Effector memory CD8-positive, alpha-beta T cell (primary cell): Measurements from ENCODE around the gene SMCHD1.
"Not testable (repeated sequence)": the region's sequence is repeated elsewhere in the genome, so short reads cannot be mapped to it uniquely, and the experiment has no call there.

Experiments used
- ATAC-seq: fragments of 150-1000 bp; cut with Tn5 transposase; replicated peaks from 2 replicates; pipeline ENCODE4 v1.10.0; 2021; ENCODE audit warnings: mild to moderate bottlenecking, moderate library complexity
- DNase-seq, 3 experiments: peaks; one replicate each; pipeline ENCODE4 v3.0.0; 2021
- H3K27ac Mint-ChIP-seq, 2 donors: one replicate each; pipeline ENCODE4 v1.8.0; 2022; ENCODE audit warnings: mild to moderate bottlenecking in 2 of 2, mixed read lengths in 2 of 2, moderate library complexity in 2 of 2
- H3K27me3 Mint-ChIP-seq, 2 donors: one replicate each; pipeline ENCODE4 v1.8.0; 2022; ENCODE audit warnings: mixed read lengths in 2 of 2
- H3K36me3 Mint-ChIP-seq: one replicate; pipeline ENCODE4 v1.8.0; 2022; ENCODE audit warnings: mild to moderate bottlenecking, moderate library complexity, mixed read lengths; ENCODE audit not compliant: insufficient read depth
- H3K4me1 Mint-ChIP-seq, 2 donors: one replicate each; pipeline ENCODE4 v1.8.0; 2022; ENCODE audit warnings: low read depth in 2 of 2, mixed read lengths in 2 of 2
- H3K4me3 Mint-ChIP-seq, 2 donors: one replicate each; pipeline ENCODE4 v1.8.0; 2022; ENCODE audit warnings: mild to moderate bottlenecking in 2 of 2, mixed read lengths in 2 of 2, moderate library complexity in 2 of 2
- H3K9me3 Mint-ChIP-seq, 2 donors: one replicate each; pipeline ENCODE4 v1.8.0; 2022; ENCODE audit warnings: mixed read lengths in 2 of 2

Gene SMCHD1

DNA sequence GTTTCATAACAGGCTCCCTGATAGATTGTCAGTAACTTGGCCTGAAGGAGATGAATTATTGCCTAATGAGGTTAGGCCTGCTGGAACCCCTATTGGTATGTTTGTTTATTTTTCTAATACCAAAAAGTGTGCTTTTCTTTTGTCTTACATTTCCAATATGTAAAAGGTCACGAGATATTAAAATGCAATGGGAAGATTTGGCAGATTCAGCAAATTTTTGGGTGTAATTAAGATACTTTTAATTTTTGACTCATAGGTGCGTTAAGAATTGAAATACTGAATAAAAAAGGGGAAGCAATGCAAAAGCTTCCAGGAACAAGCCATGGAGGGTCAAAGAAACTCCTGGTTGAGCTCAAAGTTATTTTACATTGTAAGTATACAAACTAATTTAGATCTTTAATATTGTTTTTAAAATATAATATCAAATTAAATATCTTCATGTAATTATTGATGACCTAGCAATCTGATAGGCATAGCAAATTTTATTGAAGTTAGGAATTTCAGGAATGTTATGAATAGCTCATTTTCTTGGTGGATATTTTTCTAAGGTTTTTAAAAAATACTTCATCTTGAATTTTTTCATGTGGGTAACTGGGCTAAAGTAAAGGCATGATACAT is 52.1 kb downstream of the SMCHD1 start:
- no peaks in the 10 kb centered on the region for H3K27me3 Mint-ChIP-seq
- H3K4me1 Mint-ChIP-seq = peaks cover 16 to 49% of the 10 kb centered on the region in 2 donors
- ATAC-seq (no peak), DNase-seq (no peak)
- peak overlapping the region in 1 of 2 donors; percentile 33 for H3K27ac Mint-ChIP-seq
- no peaks in the 10 kb centered on the region for H3K9me3 Mint-ChIP-seq
- peaks cover 87% of the 10 kb centered on the region for H3K36me3 Mint-ChIP-seq
- no peak overlapping the region for H3K4me3 Mint-ChIP-seq

DNA sequence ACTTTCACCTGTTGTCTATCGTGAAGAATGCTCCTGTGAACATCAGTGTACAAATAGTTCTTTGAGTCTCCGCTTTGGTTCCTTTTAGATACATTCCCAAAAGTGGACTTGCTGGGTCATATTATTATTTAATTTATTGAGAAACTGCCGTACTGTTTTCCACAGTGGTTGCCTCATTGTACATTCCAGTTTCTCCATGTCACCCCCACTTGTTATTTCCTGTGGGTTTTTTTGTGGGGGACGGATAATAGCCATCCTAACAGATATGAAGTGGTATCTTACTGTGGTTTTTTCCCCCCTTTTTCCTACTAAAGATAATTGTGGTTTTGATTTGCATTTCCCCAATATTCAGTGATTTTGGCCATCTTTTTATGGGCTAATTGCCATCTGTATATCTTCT is 53.8 kb downstream of the SMCHD1 start:
- Mint-ChIP-seq H3K27me3 (no peaks in the 10 kb centered on the region), H3K27ac (peak overlapping the region; percentile 0 to 64), H3K9me3 (no peaks in the 10 kb centered on the region), H3K4me1 (peaks cover 19 to 51% of the 10 kb centered on the region in 2 donors), H3K4me3 (no peak overlapping the region), H3K36me3 (peaks cover 88% of the 10 kb centered on the region)
- DNase-seq = no peak
- ATAC-seq = no peak

DNA sequence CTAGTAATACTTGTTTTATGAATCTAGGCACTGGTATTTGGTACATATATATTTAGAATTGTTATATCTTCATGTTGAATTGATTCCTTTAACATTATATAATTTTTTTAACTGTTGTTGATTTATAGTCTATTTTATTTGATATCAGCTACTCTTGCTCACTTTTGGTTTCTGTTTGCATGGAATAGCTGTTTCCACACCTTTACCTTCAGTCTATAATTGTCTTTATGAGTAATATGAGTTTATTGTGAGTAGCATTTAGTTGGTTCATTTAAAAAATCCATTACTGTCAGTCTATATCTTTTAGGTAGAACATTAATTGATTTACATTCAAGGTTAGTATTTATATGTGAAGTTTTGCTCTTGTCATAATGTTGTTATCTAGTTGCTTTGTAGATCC is 58.6 kb downstream of the SMCHD1 start:
- no peaks in the 10 kb centered on the region for H3K9me3 Mint-ChIP-seq
- H3K27ac Mint-ChIP-seq = peak overlapping the region; percentile 14 to 83
- H3K36me3 Mint-ChIP-seq = peaks cover 97% of the 10 kb centered on the region
- DNase-seq (no peak), ATAC-seq (peak; percentile 54)
- peaks cover 29 to 62% of the 10 kb centered on the region in 2 donors for H3K4me1 Mint-ChIP-seq
- no peaks in the 10 kb centered on the region for H3K27me3 Mint-ChIP-seq
- H3K4me3 Mint-ChIP-seq = peak overlapping the region; percentile 1 to 54

DNA sequence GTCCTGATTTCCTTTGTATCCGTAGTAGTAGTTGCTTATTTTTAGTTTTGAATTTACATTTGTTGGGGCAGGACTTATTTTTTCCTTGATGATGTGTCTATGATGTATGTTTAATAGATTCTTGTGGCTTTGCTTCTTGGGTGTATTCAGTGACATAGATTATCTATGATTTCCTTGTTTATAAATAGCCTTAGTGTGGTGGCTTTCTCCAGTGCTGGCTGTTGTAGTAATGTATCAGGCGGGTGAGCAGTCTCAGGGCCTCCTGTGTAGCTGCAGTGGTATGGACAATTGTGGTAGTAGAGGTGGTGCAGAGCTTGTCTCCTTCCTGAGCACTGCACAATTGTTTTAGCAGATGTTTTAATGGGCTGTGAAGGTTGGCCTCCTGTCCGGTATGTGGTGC is 60.5 kb downstream of the SMCHD1 start:
- H3K27ac Mint-ChIP-seq = peak overlapping the region; percentile 83 to 87
- no peak for ATAC-seq
- no peaks in the 10 kb centered on the region for H3K9me3 Mint-ChIP-seq
- no peak for DNase-seq
- peaks cover 99% of the 10 kb centered on the region for H3K36me3 Mint-ChIP-seq
- no peak overlapping the region for H3K4me3 Mint-ChIP-seq
- H3K4me1 Mint-ChIP-seq = peaks cover 31 to 67% of the 10 kb centered on the region in 2 donors
- no peaks in the 10 kb centered on the region for H3K27me3 Mint-ChIP-seq

DNA sequence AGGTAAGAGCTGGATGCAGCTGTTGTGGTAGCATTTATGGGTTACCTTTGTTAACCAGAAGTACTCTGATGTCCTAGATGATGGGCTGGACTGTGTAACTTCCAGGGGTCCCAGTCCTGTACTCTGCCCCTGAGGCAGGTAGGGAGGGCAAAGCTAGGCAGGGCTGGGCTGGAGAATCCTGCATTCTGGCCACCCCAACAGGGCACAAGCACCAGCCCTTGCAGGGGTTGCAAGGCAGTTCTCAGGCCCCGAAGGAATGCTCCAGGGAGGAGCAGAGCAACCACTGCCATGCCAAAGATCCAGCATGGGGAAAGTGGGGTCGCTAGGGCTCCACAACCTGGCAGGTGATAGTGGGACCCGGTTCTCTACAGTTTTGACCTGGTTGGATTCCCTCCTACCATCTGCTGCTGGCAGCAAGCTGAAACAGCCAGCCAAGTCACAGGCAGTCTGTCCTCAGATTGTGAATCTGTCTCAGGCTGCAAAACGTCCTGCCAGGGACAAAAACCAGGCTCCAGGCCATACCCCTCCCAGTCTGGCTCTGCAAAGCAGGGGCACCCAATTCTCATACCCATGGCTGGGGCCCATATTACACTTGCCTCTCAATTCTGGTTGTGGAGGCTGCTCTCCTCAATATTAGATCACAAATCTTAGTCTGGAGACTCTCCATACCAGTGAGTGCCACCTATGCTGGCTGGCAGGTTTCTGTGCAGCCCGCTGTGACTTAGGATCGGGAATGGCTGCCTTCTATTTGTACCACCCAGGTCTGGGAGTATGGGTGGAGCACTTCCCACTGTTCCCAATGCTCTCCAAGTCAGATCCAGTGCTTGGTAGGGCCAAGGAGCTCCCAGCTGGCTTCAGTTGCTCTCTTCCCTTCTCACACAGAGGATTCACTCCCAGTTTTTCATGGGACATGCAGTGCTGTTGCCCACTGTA is 61.1 kb downstream of the SMCHD1 start:
- H3K4me3 Mint-ChIP-seq = no peak overlapping the region
- peak overlapping the region; percentile 83 to 87 for H3K27ac Mint-ChIP-seq
- H3K4me1 Mint-ChIP-seq = peaks cover 33 to 73% of the 10 kb centered on the region in 2 donors
- H3K9me3 Mint-ChIP-seq = no peaks in the 10 kb centered on the region
- H3K36me3 Mint-ChIP-seq = peaks cover 98% of the 10 kb centered on the region
- H3K27me3 Mint-ChIP-seq = no peaks in the 10 kb centered on the region
- DNase-seq (no peak), ATAC-seq (no peak)

DNA sequence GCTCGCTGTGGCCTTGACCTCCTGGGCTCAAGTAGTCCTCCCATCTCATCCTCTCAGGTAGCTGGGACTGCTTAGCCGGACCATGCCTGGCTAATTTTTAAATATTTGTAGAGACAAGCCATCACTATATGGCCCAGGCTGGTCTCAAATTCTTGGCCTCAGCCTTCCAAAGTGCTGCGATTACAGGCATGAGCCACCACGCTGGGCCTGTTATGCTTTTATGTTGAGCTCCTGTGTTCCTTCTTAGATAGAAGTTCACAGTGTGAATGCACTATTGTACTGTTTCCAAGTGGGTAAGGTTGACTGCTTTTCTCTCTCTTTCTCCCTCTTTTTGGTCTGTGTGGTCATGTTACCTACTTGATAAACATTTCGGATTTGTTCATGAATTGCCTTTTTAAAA is 61.9 kb downstream of the SMCHD1 start:
- H3K27me3 Mint-ChIP-seq = no peaks in the 10 kb centered on the region
- peak overlapping the region; percentile 46 to 73 for H3K27ac Mint-ChIP-seq
- peaks cover 98% of the 10 kb centered on the region for H3K36me3 Mint-ChIP-seq
- no peaks in the 10 kb centered on the region for H3K9me3 Mint-ChIP-seq
- peaks cover 28 to 67% of the 10 kb centered on the region in 2 donors for H3K4me1 Mint-ChIP-seq
- no peak for ATAC-seq
- no peak for DNase-seq
- no peak overlapping the region for H3K4me3 Mint-ChIP-seq

DNA sequence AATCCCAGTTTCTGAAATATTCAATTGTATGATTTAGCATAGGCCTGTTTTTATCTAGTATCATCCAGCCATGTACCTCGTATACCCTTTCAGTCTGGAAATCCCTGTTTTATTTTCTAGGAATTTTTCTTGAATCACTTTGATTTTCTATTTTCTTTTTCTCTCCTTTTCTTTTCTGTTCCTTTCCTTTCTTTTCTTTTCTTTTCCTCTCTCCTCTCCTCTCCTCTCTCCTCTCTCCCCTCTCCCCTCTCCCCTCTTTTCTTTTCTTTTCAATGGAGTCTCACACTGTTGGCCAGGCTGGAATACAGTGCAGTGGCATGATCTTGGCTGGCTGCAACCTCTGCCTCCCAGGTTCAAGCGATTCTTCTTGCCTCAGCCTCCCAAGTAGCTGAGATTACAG is 63.5 kb downstream of the SMCHD1 start:
- Mint-ChIP-seq H3K36me3 (peaks cover 97% of the 10 kb centered on the region), H3K27ac (peak overlapping the region in 1 of 2 donors; percentile 68), H3K27me3 (no peaks in the 10 kb centered on the region), H3K9me3 (no peaks in the 10 kb centered on the region), H3K4me1 (peaks cover 26 to 70% of the 10 kb centered on the region in 2 donors), H3K4me3 (no peak overlapping the region)
- no peak for DNase-seq
- no peak for ATAC-seq

DNA sequence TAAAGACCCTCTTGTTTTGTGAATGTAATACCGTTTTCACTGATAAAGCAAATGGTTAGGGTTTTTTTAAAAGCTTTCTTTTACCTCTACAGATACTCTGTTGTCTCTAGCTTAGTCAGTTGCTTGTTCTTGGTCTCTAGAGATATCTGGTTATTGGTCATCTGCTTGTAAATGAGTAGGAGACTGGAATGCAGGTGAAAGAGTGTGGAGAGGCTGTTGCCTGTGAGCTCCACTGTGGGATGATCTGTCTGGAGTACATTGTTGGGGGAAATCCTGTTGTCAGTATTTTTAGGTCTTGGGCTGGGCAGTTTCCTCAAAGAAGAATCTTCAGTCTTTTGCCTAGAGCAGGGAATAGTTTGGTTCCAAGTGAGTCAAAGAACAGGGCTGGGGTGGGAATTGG is 67.7 kb downstream of the SMCHD1 start:
- Mint-ChIP-seq H3K27ac (peak overlapping the region; percentile 18 to 80), H3K27me3 (no peaks in the 10 kb centered on the region), H3K9me3 (no peaks in the 10 kb centered on the region), H3K4me1 (peaks cover 9 to 55% of the 10 kb centered on the region in 2 donors), H3K4me3 (no peak overlapping the region), H3K36me3 (peaks cover 84% of the 10 kb centered on the region)
- no peak for ATAC-seq
- DNase-seq = no peak

DNA sequence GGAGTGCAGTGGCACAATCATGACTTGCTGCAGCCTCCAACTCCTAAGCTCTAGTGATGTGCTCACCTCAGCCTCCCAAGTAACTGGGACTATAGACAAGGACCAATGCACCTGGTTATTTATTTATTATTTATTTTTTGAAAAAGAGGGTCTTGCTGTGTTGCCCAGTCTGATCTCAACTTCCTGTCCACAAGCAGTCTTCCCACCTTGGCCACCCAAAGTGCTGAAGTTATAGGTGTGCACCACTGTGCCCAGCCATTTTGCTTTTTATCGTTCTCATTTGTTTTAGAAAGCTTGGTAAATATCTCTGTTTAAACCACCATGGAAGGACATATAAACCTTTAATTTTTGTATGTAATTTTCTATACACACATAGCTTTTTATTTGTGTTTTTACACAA is 74.2 kb downstream of the SMCHD1 start:
- H3K27ac Mint-ChIP-seq = peak overlapping the region in 1 of 2 donors; percentile 25
- peaks cover 89% of the 10 kb centered on the region for H3K36me3 Mint-ChIP-seq
- peaks cover 0 to 11% of the 10 kb centered on the region in 2 donors for H3K4me1 Mint-ChIP-seq
- no peaks in the 10 kb centered on the region for H3K27me3 Mint-ChIP-seq
- no peak overlapping the region for H3K4me3 Mint-ChIP-seq
- DNase-seq (no peak), ATAC-seq (no peak)
- H3K9me3 Mint-ChIP-seq = no peaks in the 10 kb centered on the region

DNA sequence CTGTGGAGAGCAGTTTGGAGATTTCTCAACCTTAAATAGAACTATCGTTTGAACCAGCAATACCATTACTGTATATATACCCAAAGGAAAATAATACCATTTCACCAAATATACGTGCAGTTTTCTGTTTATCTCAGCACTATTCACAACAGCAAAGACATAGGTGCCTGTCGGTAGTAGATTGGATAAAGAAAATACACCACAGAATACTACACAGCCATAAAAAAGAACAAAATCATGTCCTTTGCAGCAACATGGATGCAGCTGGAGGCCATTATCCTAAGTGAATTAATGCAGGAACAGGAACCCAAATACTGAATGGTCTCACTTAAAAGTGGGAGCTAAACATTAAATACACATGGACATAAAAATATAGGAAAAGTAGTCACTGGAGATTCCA is 81.3 kb downstream of the SMCHD1 start:
- DNase-seq = no peak
- Mint-ChIP-seq H3K4me3 (no peak overlapping the region), H3K27ac (peak overlapping the region; percentile 11 to 28), H3K9me3 (no peaks in the 10 kb centered on the region), H3K4me1 (peaks cover 2 to 12% of the 10 kb centered on the region in 2 donors), H3K36me3 (peaks cover 84% of the 10 kb centered on the region), H3K27me3 (no peaks in the 10 kb centered on the region)
- ATAC-seq = no peak

DNA sequence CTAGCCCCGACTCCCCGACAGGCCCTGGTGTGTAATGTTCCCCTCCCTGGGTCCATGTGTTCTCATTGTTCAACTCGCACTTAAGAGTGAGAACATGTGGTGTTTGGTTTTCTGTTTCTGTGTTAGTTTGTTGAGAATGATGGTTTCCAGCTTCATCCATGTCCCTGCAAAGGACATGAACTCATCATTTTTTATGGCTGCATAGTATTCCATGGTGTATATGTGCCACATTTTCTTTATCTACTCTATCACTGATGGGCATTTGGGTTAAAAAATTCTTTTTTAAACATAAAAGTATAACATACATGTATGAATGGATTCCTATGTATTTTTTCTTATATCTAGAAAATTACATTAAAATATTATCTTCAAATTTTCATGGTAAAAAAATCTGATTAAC is 84.6 kb downstream of the SMCHD1 start:
- H3K27ac Mint-ChIP-seq, H3K4me3 Mint-ChIP-seq: not testable (repeated sequence)

DNA sequence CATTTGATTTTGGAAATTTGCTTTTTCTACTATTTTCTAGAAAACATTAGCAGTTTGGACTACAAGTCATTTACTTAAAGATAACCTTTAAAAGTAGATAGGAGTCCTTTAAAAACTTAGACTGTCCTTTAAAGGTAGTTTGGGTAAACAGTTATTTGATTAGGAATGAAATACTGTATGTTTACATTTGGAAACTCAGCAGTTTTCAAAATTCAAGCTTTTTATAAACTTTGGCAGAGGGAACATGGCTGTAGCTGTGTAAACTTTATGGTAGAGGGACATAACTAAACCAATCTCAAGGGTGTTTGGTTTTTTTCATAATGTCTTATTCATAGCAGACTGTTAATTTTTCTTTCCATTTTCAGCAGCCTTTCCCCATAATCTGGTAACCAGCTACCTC is 90.7 kb downstream of the SMCHD1 start:
- peaks cover 0 to 1% of the 10 kb centered on the region in 2 donors for H3K9me3 Mint-ChIP-seq
- H3K36me3 Mint-ChIP-seq = peaks cover 88% of the 10 kb centered on the region
- H3K4me3 Mint-ChIP-seq = no peak overlapping the region
- ATAC-seq (no peak), DNase-seq (no peak)
- H3K27me3 Mint-ChIP-seq = no peaks in the 10 kb centered on the region
- H3K27ac Mint-ChIP-seq = peak overlapping the region in 1 of 2 donors; percentile 51
- H3K4me1 Mint-ChIP-seq = peaks cover 3 to 26% of the 10 kb centered on the region in 2 donors

More for the DNA sequence above, 84.6 kb downstream of the SMCHD1 start:
- ATAC-seq, H3K9me3 Mint-ChIP-seq, H3K27me3 Mint-ChIP-seq, DNase-seq: not testable (repeated sequence)
- Mint-ChIP-seq H3K4me1 (peaks cover 2 to 19% of the 10 kb centered on the region in 2 donors), H3K36me3 (peaks cover 84% of the 10 kb centered on the region)

DNA sequence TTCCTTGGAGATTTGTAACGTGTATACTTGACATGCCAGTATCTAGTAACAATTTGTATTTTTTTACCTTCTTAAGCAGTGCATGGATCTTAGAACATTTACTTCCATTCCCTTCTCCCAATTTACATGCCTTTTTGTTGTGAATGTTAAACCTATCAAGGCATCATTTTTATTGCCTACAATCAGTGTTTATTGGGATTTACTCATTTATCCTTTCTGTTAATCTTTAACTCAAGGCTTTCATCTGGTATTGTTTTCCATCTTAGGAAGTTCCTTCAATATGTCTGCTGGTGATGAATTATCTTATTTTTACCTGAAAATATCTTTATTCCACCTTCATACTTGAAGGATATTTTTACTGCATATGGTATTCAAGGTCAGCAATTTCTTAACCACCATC is 102.8 kb downstream of the SMCHD1 start:
- H3K4me1 Mint-ChIP-seq = peaks cover 4 to 20% of the 10 kb centered on the region in 2 donors
- H3K4me3 Mint-ChIP-seq = no peak overlapping the region
- no peak for ATAC-seq
- no peaks in the 10 kb centered on the region for H3K9me3 Mint-ChIP-seq
- peaks cover 64% of the 10 kb centered on the region for H3K36me3 Mint-ChIP-seq
- peak overlapping the region; percentile 22 to 63 for H3K27ac Mint-ChIP-seq
- no peaks in the 10 kb centered on the region for H3K27me3 Mint-ChIP-seq
- DNase-seq = no peak

DNA sequence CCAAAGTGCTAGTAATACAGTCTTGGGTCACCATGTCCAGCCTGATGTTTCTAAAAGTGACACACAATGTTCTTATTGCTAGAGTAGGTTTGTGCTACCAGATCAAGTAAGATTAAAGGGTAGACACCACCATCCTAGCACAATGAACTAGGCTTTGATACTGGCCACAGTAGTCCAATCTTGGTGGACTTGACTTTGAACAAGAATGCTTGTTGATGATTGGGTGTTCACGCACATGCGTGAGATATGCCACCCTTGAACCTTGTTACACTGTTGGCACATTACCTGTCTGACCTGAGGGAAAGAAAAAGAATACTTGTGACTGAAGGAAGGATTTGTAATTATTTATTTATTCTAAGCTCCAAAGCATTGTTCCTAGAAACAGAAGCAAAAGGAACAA is 119.1 kb downstream of the SMCHD1 start:
- DNase-seq (no peak), ATAC-seq (no peak)
- Mint-ChIP-seq H3K36me3 (peaks cover 97% of the 10 kb centered on the region), H3K9me3 (no peaks in the 10 kb centered on the region), H3K4me1 (peaks cover 2 to 5% of the 10 kb centered on the region in 2 donors), H3K27me3 (no peaks in the 10 kb centered on the region), H3K4me3 (no peak overlapping the region), H3K27ac (no peak overlapping the region)
